ENCODE measurements around the gene CPVL.

DNA sequence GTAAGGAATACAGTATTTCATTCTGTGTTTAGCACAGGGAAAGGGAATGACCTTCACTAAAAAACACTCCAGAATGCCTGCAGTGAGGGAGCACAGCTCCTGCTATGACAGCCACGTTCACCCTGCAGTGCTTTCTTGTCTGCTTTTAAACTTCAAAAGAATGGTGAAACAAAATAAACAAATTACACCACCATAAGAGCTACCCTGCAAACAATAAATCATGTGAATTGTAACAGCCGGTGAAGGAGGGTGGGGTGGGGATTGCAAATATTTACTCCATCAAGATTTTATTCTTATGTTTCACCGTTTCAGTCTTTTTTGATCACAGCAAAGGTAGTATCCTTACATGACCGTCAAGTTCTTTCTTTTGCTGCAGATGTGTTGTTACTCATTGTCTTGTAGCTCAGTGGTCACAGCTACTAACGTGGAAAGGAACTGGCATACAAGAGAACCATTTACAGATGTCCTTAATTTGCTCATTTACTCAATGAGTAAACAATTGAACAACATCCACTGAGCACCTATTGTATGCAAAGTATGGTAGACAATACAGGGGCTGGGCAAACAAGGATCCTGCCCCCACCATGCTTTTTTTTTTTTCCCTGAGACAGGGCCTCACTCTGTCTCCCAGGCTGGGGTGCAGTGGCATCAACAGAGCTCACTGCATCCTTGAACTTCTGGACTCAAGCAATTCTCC is 44.2 kb upstream of the CPVL start:
- TF ChIP-seq, protein P1, sequence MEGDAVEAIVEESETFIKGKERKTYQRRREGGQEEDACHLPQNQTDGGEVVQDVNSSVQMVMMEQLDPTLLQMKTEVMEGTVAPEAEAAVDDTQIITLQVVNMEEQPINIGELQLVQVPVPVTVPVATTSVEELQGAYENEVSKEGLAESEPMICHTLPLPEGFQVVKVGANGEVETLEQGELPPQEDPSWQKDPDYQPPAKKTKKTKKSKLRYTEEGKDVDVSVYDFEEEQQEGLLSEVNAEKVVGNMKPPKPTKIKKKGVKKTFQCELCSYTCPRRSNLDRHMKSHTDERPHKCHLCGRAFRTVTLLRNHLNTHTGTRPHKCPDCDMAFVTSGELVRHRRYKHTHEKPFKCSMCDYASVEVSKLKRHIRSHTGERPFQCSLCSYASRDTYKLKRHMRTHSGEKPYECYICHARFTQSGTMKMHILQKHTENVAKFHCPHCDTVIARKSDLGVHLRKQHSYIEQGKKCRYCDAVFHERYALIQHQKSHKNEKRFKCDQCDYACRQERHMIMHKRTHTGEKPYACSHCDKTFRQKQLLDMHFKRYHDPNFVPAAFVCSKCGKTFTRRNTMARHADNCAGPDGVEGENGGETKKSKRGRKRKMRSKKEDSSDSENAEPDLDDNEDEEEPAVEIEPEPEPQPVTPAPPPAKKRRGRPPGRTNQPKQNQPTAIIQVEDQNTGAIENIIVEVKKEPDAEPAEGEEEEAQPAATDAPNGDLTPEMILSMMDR (IDR thresholded peaks at IDR 0.05): no peak
- no peak for TF ChIP-seq POLR2A (IDR thresholded peaks at IDR 0.05)

Data from tibial nerve (tissue), 3 donors.